22Rv1 (cell line): ENCODE data around the gene CREG2.

Source experiments
- ZFX ChIP-seq: fragments of 450-650 bp; IDR thresholded peaks from 2 replicates; pipeline ENCODE4 v1.6.1; 2017; ENCODE audit warnings: antibody characterized with exemption, borderline replicate concordance
- TF ChIP-seq, protein P1 (sequence below): fragments of 450-650 bp; IDR thresholded peaks from 2 replicates; pipeline ENCODE4 v1.5.1; 2017; ENCODE audit warnings: mild to moderate bottlenecking

DNA sequence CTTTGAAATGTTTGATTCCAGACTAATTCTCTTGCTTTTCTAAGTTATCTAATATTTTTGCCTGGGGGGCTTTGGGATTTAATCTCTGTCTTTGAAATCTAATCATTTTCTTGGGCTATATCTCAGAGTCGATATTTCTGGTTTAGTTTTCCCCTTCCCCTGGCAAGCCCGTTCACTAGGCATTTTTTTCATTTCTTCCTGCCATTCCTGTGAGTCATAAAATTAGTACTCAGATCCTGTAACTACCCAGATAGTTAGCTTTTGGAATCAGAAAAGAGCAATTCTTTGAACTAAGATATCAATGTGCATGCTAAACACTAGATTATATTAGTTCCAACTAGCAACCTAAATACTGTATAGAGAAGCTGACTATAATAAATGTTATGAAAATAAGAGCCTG, 49.4 kb downstream of the CREG2 start:
- TF ChIP-seq, protein P1, sequence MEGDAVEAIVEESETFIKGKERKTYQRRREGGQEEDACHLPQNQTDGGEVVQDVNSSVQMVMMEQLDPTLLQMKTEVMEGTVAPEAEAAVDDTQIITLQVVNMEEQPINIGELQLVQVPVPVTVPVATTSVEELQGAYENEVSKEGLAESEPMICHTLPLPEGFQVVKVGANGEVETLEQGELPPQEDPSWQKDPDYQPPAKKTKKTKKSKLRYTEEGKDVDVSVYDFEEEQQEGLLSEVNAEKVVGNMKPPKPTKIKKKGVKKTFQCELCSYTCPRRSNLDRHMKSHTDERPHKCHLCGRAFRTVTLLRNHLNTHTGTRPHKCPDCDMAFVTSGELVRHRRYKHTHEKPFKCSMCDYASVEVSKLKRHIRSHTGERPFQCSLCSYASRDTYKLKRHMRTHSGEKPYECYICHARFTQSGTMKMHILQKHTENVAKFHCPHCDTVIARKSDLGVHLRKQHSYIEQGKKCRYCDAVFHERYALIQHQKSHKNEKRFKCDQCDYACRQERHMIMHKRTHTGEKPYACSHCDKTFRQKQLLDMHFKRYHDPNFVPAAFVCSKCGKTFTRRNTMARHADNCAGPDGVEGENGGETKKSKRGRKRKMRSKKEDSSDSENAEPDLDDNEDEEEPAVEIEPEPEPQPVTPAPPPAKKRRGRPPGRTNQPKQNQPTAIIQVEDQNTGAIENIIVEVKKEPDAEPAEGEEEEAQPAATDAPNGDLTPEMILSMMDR, result no peak
- no peak for TF ChIP-seq ZFX
